SJSA1 (cell line): ENCODE data around the gene TUBB4B. TPM values are rescaled to one million over a fixed set of nuclear protein-coding genes. Genes with fewer than 3 reads are reported as not detected.

Experiments used
- total RNA-seq: library from RNA; depleted of rRNA; stranded (reverse); fragments of >200 nt; shearing (Covaris generic); gene quantifications from 2 replicates; pipeline ENCODE4 v1.2.3, GENCODE V29; 2014; rRNA removed

The TUBB4B gene
- total RNA-seq, 1 experiment from 2014 or later, result 229 TPM

Other genes starting within 250 kb of the TUBB4B start
- gene PAXX, start 248.9 kb upstream of the TUBB4B start, total RNA-seq, result 14.5 and 15.1 TPM in 2 replicates
- 0.89 TPM in 1 of 2 replicates, not detected in the other for gene CLIC3, start 244.7 kb upstream of the TUBB4B start, total RNA-seq
- gene ABCA2, start 213.1 kb upstream of the TUBB4B start, total RNA-seq, result 0.81 and 1.3 TPM in 2 replicates
- not detected in 2 replicates for gene FUT7, start 209.2 kb upstream of the TUBB4B start, total RNA-seq
- gene NPDC1, start 195.1 kb upstream of the TUBB4B start, total RNA-seq, result not detected in 2 replicates
- not detected in 2 replicates for gene ENTPD2, start 187.2 kb upstream of the TUBB4B start, total RNA-seq
- gene SAPCD2, start 170.7 kb upstream of the TUBB4B start, total RNA-seq, result 21.5 and 24.9 TPM in 2 replicates
- gene UAP1L1, start 163.8 kb upstream of the TUBB4B start, total RNA-seq, result 3.4 and 5.6 TPM in 2 replicates
- 51.8 and 64.4 TPM in 2 replicates for gene MAN1B1, start 154.3 kb upstream of the TUBB4B start, total RNA-seq
- 5.1 and 6.4 TPM in 2 replicates for gene DPP7, start 126.6 kb upstream of the TUBB4B start, total RNA-seq
- not detected in 2 replicates for gene GRIN1, start 102.1 kb upstream of the TUBB4B start, total RNA-seq
- gene LRRC26, start 71.2 kb upstream of the TUBB4B start, total RNA-seq, result not detected in 2 replicates
- not detected in 2 replicates for gene TMEM210, start 69.2 kb upstream of the TUBB4B start, total RNA-seq
- gene ANAPC2, start 52.7 kb upstream of the TUBB4B start, total RNA-seq, result 11.7 and 13.7 TPM in 2 replicates
- 94.2 and 177 TPM in 2 replicates for gene SSNA1, start 52.6 kb upstream of the TUBB4B start, total RNA-seq
- 6.0 and 6.1 TPM in 2 replicates for gene TPRN, start 40.5 kb upstream of the TUBB4B start, total RNA-seq
- 44.5 and 51.3 TPM in 2 replicates for gene TMEM203, start 35.6 kb upstream of the TUBB4B start, total RNA-seq
- 5.2 and 6.5 TPM in 2 replicates for gene NDOR1, start 35.6 kb upstream of the TUBB4B start, total RNA-seq
- gene RNF208, start 19.0 kb upstream of the TUBB4B start, total RNA-seq, result not detected in 2 replicates
- gene CYSRT1, start 16.1 kb upstream of the TUBB4B start, total RNA-seq, result 0.24 TPM in 1 of 2 replicates, not detected in the other
- gene RNF224, start 13.8 kb upstream of the TUBB4B start, total RNA-seq, result not detected in 2 replicates
- gene SLC34A3, start 10.4 kb upstream of the TUBB4B start, total RNA-seq, result not detected in 2 replicates
- gene STPG3, start 10.0 kb downstream of the TUBB4B start, total RNA-seq, result not detected in 2 replicates
- gene NELFB, start 14.0 kb downstream of the TUBB4B start, total RNA-seq, result 35.2 and 41.9 TPM in 2 replicates
- 9.7 and 10.9 TPM in 2 replicates for gene TOR4A, start 36.4 kb downstream of the TUBB4B start, total RNA-seq
- 0.97 and 1.2 TPM in 2 replicates for gene NRARP, start 61.0 kb downstream of the TUBB4B start, total RNA-seq
- gene EXD3, start 181.9 kb downstream of the TUBB4B start, total RNA-seq, result 1.8 and 4.0 TPM in 2 replicates
- not detected in 2 replicates for gene NOXA1, start 182.1 kb downstream of the TUBB4B start, total RNA-seq
- gene ENTPD8, start 200.1 kb downstream of the TUBB4B start, total RNA-seq, result not detected in 2 replicates
- gene NSMF, start 218.0 kb downstream of the TUBB4B start, total RNA-seq, result 11.6 and 17.9 TPM in 2 replicates